ENCODE measurements around the gene AGER.

AGER gene

DNA sequence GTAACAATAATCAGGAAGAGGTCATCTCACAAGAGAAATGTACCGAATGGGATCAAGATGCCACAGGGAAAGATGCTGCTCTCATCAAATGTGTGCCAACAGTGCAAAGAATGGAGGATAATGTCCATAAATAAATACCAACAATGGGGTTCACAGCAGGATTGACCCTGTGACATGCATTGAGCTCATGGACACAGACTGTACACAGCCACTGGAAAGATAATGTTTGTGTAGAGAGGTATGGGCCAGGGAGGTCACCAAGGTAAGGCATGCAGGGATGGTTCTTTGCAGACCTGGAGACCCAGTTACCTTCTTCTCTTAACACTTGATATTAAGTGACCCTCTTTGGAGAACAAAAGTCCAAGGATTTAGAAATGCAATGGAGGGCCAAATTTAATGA lies 9.6 kb downstream of the AGER start (continued):
- TF ChIP-seq, protein P1, sequence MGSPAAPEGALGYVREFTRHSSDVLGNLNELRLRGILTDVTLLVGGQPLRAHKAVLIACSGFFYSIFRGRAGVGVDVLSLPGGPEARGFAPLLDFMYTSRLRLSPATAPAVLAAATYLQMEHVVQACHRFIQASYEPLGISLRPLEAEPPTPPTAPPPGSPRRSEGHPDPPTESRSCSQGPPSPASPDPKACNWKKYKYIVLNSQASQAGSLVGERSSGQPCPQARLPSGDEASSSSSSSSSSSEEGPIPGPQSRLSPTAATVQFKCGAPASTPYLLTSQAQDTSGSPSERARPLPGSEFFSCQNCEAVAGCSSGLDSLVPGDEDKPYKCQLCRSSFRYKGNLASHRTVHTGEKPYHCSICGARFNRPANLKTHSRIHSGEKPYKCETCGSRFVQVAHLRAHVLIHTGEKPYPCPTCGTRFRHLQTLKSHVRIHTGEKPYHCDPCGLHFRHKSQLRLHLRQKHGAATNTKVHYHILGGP (tag by site-specific recombination; IDR thresholded peaks at IDR 0.05) = no peak

DNA sequence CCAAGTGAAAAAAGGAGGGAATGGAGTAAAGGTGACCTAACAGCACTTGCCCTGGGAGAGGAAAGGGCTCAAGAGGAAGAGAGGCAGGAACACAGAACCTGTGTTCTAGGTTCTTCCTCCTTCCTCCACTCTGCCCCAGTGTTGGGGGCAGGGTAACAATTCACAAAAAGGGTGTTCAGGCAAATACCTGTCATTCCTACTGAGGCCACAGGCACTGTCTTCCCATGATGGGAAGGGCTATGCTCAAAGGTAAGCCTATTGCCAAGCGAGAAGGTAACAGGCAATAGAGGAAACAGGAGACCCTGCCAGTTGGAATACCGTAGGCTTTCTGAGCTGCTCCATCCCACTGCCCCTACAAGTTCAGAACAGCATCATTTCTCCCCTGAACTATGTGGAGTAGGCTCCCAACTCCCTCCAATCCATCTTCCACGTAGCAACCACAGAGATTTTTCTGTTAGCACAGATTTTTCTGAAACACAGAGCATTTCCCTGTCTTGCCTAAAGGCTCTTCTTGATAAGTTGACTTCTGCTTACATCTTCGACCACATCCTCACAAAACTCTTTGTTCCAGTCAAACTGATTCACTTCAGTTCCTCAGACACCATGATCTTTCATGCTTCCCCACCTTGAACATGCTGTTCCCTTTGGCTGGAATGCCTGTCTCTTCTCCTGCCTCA lies 10.9 kb downstream of the AGER start:
- POLR2A ChIA-PET = no interaction called here
- Histone ChIP-seq H3K9me3 (ENCODE audit: control insufficient read depth, insufficient read depth, low read depth, low read length) (no peaks in the 10 kb centered on the region), H3K4me3 (ENCODE audit: low read depth, low read length) (no peak overlapping the region), H3K27ac (ENCODE audit: extremely low read depth, low read depth, low read length) (no peak overlapping the region), H3K4me1 (ENCODE audit: control insufficient read depth, insufficient read depth, low read length) (peaks cover 7% of the 10 kb centered on the region), H3K36me3 (ENCODE audit: control insufficient read depth in 2 of 2, insufficient read depth in 1 of 2, low read length in 2 of 2) (peaks cover 15 to 42% of the 10 kb centered on the region in 2 experiments; a peak in 2 of 3 replicates)
- CTCF ChIA-PET = interaction anchor here (0.7 to 1.0 kb wide), 2 partner anchors 32 to 56 kb away, joined by 3 to 5 read pairs; no protein-coding TSS in a partner anchor
- TF ChIP-seq ZNF600 (tag by site-specific recombination; IDR thresholded peaks at IDR 0.05) = 0 out of 2 replicates have a peak, but pooled peaks have one; percentile 12
- TF ChIP-seq ZNF184 (tag by site-specific recombination; IDR thresholded peaks at IDR 0.05) = no peak

- peaks cover 15 to 62% of the 10 kb centered on the region in 2 experiments; a peak in 2 of 3 replicates for H3K36me3 ChIP-seq (ENCODE audit: control insufficient read depth in 2 of 2, insufficient read depth in 1 of 2, low read length in 2 of 2)
Observed at GRCh38 chr6:32171234-32171633, 12.8 kb downstream of the AGER start.

DNA sequence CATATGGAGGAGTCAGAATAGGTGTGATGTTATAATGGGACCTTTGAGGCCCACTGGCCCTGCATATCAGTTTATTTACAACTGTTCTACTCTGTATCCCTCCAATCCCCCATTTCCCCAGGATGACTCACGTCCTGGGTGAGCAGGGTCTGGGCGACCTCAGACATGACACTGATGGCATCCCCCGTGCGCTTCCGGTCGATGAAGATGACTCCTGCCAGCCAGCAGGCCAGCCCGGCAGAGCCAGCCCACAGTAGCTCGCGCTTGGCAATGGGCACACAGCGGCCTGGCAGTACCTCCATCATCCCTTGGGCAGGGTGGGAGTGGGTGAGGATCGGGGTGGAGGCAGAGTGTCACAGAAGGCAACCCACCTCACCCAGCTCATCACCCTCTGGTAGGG lies 13.8 kb downstream of the AGER start:
- Histone ChIP-seq H3K4me3 (ENCODE audit: low read depth, low read length) (no peak overlapping the region), H3K4me1 (ENCODE audit: control insufficient read depth, insufficient read depth, low read length) (no peaks in the 10 kb centered on the region; the same call in 1 of the 2 replicates), H3K9me3 (ENCODE audit: control insufficient read depth, insufficient read depth, low read depth, low read length) (no peaks in the 10 kb centered on the region), H3K27ac (ENCODE audit: extremely low read depth, low read depth, low read length) (no peak overlapping the region), H3K36me3 (ENCODE audit: control insufficient read depth in 2 of 2, insufficient read depth in 1 of 2, low read length in 2 of 2) (peaks cover 15 to 69% of the 10 kb centered on the region in 2 experiments; a peak in 2 of 3 replicates)
- TF ChIP-seq HIC1 (tag by site-specific recombination; IDR thresholded peaks at IDR 0.05) (peak; percentile 21; the same call in 1 of the 2 replicates), ZBTB49 (tag by site-specific recombination; IDR thresholded peaks at IDR 0.05; ENCODE audit: low read depth) (no peak)
- CTCF ChIA-PET = interaction anchor here (1.0 to 1.1 kb wide), 2 partner anchors 25 to 53 kb away, joined by 3 read pairs; no protein-coding TSS in a partner anchor
- POLR2A ChIA-PET = interaction anchor here (1.9 to 2.0 kb wide), 2 partner anchors 20 to 42 kb away, joined by 6 to 9 read pairs; partner anchors contain the start of genes ATF6B and PBX2

More at GRCh38 chr6:32171234-32171633, 12.8 kb downstream of the AGER start:
- Histone ChIP-seq H3K27ac (ENCODE audit: extremely low read depth, low read depth, low read length) (no peak overlapping the region), H3K4me3 (ENCODE audit: low read depth, low read length) (no peak overlapping the region), H3K4me1 (ENCODE audit: control insufficient read depth, insufficient read depth, low read length) (peaks cover 1% of the 10 kb centered on the region), H3K9me3 (ENCODE audit: control insufficient read depth, insufficient read depth, low read depth, low read length) (no peaks in the 10 kb centered on the region)
- POLR2A ChIA-PET = interaction anchor here (0.6 kb wide), 1 partner anchor 41 kb away, joined by 5 read pairs; no protein-coding TSS in a partner anchor
- TF ChIP-seq, protein P2, sequence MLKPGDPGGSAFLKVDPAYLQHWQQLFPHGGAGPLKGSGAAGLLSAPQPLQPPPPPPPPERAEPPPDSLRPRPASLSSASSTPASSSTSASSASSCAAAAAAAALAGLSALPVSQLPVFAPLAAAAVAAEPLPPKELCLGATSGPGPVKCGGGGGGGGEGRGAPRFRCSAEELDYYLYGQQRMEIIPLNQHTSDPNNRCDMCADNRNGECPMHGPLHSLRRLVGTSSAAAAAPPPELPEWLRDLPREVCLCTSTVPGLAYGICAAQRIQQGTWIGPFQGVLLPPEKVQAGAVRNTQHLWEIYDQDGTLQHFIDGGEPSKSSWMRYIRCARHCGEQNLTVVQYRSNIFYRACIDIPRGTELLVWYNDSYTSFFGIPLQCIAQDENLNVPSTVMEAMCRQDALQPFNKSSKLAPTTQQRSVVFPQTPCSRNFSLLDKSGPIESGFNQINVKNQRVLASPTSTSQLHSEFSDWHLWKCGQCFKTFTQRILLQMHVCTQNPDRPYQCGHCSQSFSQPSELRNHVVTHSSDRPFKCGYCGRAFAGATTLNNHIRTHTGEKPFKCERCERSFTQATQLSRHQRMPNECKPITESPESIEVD (tag by site-specific recombination; IDR thresholded peaks at IDR 0.05) = no peak
- TF ChIP-seq KLF16 (tag by site-specific recombination; IDR thresholded peaks at IDR 0.05) (no peak), ZNF837 (tag by site-specific recombination; IDR thresholded peaks at IDR 0.05) (no peak), FEZF1 (tag by site-specific recombination; IDR thresholded peaks at IDR 0.05) (no peak), ZNF366 (tag by site-specific recombination; conservative IDR thresholded peaks at IDR 0.05) (no peak), ZBTB26 (tag by site-specific recombination; optimal IDR thresholded peaks at IDR 0.05) (no peak), ZNF19 (tag by site-specific recombination; IDR thresholded peaks at IDR 0.05; ENCODE audit: low read depth) (no peak), ZNF214 (tag by site-specific recombination; IDR thresholded peaks at IDR 0.05; ENCODE audit: borderline replicate concordance) (no peak)
- CTCF ChIA-PET = no interaction called here
